ENCODE results near the gene ENHO.

ENHO gene

DNA sequence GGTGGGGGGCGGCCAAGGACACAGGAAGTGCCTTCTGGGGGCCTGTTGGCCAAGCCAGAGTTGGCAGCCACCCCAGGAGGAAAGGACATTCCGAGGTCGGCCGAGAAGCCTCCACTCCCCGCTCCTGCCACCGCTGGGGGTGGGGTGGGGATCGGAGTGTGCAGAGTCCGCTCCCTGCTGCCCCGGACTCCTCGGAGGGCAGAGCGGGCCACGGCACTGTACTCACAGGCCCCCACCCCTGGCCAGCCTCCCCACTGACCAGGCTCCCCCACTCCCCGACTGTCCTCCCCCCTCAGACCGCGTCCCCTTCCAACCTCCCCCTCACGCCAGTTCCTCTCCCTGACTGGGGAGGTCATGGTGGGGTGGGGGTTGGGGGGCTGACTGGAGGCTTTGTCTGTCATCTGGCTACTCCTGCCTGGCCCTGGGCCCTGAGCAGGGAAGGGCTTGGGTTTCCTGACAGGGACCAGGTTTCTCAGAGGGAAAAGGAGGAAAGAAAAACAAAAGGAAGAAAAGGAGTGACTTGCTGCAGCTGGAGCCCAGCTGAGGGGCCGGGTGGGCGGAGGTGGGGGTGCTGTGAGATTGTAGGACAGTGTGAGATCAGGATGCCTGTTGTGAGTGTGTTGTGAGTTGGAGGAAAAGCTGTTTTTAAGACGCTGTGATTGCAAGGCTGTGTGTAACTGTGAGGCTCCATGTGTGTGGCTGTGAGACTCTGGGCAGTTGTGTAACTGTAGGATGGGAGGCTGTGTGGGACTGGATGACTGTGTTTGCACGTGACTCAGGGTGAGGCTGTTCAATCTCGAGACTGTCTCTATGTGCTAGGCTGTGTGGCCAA, 37.0 kb upstream of the ENHO start:
- Mint-ChIP-seq H3K27me3 (peaks cover 66% of the 10 kb centered on the region), H3K27ac (no peak overlapping the region), H3K4me1 (no peaks in the 10 kb centered on the region), H3K4me3 (no peak overlapping the region), H3K36me3 (no peaks in the 10 kb centered on the region), H3K9me3 (no peaks in the 10 kb centered on the region)
- no peak for DNase-seq
- CTCF ChIA-PET = interaction anchor here (1.3 kb wide), 1 partner anchor 45 kb away, joined by 3 read pairs; no protein-coding TSS in a partner anchor

DNA sequence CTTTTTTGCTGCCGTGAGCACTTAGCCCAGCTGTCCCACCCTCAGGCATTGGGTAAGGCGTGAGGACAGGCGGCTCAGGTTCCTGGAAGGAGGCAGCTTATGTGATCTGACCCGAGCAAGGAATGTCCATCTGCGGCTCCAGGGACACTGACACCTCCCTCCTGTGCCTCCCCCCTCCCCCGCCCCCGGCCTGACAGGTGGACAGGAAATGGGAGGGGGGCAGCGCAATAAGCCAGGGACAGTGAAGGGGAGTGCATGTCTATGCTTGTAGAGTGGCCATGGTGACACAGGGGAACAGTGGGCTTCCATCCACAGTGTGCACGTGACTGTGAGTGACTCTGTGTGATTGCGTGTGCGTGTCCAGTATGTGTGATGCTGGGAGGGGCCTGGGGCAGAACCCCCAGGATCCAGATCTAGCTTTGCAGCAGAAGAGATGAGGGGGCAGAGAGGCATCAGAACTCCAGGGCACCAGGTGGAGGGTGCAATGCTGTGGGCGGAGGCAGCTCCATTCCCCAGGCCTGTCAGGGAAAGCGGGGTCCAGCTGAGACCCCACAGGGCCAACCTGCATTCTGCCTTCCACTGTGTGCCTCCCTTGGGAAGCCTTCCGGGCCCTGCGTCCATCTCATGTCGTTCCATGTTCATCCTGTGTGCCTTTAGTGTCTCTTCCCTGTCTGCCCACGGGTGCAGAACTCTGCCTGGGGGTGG, 36.3 kb upstream of the ENHO start:
- Mint-ChIP-seq H3K9me3 (no peaks in the 10 kb centered on the region), H3K27me3 (peaks cover 58% of the 10 kb centered on the region), H3K4me3 (no peak overlapping the region), H3K36me3 (no peaks in the 10 kb centered on the region), H3K27ac (no peak overlapping the region), H3K4me1 (no peaks in the 10 kb centered on the region)
- CTCF ChIA-PET = interaction anchor here (1.3 kb wide), 1 partner anchor 12 kb away, joined by 3 read pairs; no protein-coding TSS in a partner anchor
- DNase-seq = no peak

DNA sequence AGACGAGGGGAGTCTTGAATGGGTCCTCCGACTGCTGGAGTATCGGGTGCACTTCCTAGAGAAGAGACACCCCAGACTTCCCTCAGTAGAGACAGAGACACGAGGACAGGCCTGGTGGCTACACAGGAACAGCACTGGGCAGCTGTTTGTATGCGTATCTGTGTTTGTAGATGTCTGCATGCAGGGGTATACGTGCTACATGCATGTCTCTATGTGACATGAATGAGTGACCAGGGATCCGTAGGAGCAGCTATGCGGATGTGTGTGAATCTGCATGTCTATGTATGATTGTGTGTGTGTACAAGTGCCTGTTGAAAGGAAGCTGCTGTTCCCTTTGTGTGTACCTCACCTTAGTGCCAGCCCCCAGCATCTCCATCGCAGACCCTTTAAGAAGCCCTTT, 35.6 kb upstream of the ENHO start:
- Mint-ChIP-seq H3K27ac (no peak overlapping the region), H3K4me1 (no peaks in the 10 kb centered on the region), H3K4me3 (no peak overlapping the region), H3K36me3 (no peaks in the 10 kb centered on the region), H3K9me3 (no peaks in the 10 kb centered on the region), H3K27me3 (peaks cover 51% of the 10 kb centered on the region)
- DNase-seq = no peak
- CTCF ChIA-PET = interaction anchor here (1.3 kb wide), 1 partner anchor 11 kb away, joined by 3 read pairs; no protein-coding TSS in a partner anchor

DNA sequence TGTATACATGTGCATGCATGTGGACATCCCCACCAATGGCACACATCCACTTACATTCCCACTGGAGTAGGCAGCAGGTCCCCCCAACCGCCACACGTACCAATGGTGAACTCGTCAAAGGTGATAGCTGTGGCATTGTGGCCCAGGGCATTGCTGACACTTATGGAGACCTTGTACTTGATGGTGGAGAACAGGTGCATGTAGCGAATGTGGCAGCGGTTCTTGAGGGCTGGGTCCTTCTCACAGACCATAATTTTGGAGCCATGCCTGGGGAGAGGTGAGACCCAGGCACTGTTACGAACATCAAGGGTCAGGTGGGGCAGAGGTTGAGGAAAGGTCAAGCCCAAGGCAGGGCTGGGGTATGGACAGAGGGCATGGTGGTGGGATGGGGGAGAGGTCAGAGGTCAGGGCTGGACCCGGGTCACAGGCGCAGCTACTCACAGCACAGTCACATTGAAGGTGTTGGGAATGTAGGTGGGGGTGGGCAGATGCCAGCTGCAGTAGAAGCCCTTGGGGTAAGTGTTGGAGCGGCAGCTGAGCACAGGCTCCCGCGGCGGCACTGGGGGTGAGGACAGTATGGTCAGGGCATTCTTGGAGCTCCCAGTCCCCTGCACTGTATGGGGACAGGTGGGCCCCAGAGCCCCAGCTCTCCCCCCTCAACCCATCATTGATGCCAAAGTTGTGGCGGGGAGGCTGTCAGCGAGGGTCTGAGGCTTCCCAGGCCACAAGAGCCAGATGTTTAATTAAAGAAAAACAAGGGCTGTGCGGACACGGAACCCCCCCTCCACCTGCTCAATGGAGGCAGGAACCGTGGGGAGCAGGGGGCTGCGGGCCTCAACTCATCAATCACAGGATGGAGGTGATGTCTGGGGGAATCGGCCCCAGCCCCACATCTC, 34.9 kb upstream of the ENHO start:
- no peak for DNase-seq
- Mint-ChIP-seq H3K27me3 (peaks cover 45% of the 10 kb centered on the region), H3K4me3 (no peak overlapping the region), H3K4me1 (no peaks in the 10 kb centered on the region), H3K9me3 (no peaks in the 10 kb centered on the region), H3K27ac (no peak overlapping the region), H3K36me3 (no peaks in the 10 kb centered on the region)
- CTCF ChIA-PET = interaction anchor here (1.3 kb wide), 1 partner anchor 10 kb away, joined by 3 read pairs; no protein-coding TSS in a partner anchor

DNA sequence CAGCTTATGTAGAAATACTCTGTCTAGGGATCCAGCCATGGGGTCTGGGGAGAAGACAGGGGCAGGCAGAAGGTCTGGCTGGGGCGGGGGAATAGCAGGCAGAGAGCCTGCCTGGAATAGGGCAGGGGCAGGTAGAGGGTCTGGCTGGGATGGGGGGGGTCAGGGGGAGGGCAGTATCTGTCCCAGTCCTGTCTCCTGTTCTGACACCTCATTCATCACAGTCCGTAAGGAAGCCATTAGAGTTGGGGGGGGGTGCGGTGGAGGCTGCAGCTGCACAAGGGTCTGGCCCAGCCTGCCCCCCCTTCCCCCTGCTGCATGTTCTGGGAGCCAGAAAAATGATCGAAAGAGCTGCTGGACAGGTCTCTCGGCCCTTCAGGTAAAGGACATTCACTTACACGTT, 34.2 kb upstream of the ENHO start:
- Mint-ChIP-seq H3K27me3 (peaks cover 41% of the 10 kb centered on the region), H3K9me3 (no peaks in the 10 kb centered on the region), H3K27ac (no peak overlapping the region), H3K36me3 (no peaks in the 10 kb centered on the region), H3K4me3 (no peak overlapping the region), H3K4me1 (no peaks in the 10 kb centered on the region)
- CTCF ChIA-PET = no interaction called here
- no peak for DNase-seq

DNA sequence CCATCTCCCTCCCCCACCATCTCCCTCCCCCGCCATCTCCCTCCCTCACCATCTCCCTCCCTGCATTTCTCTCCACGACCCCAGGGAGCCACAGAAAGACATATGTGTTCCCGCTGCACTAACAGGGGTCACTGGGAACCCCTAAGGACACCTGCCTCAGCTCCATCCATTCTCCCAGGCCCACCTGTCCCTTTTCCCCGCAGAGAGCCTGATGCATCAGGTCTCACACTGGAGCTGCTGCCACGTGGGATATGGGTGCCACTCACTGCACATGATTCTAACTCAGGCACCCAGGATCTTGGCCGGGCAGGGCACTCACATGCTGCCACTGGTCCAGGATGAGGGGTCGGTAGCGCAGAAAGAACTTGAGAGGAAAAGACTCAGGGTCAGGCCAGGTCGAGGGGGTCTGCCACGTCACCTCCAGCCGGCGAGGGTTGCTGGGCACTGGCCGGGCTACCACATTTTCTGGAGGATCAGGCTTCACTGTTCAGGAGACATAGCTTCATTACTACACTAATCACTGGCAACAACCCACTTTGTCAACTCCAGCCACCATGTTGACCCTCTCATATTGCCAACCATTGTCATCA, 33.2 kb upstream of the ENHO start:
- Mint-ChIP-seq H3K27me3 (peaks cover 36% of the 10 kb centered on the region), H3K9me3 (no peaks in the 10 kb centered on the region), H3K4me3 (no peak overlapping the region), H3K27ac (no peak overlapping the region), H3K36me3 (no peaks in the 10 kb centered on the region), H3K4me1 (no peaks in the 10 kb centered on the region)
- CTCF ChIA-PET = interaction anchor here (0.9 kb wide), 1 partner anchor 35 kb away, joined by 3 read pairs; no protein-coding TSS in a partner anchor
- no peak for DNase-seq

DNA sequence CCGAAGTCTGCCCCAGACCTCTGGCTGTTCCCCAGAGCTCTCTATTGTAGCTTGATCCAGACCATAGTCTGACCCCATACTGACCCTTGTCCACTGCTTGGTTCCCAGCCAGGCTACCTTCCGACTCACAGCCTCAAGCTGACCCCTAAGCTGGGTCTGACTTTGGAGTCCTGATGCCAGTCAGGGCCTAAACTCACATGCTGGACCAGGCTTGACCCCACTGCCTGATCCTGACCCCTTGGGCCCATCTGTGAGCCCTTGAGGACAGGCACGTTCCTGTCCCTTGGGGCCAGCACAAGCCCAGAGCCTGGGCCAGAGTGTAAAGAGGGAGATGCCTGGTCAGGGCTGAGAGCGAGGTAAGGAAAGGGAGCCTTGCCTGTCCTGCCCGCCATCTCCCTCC, 32.7 kb upstream of the ENHO start:
- Mint-ChIP-seq H3K4me3 (no peak overlapping the region), H3K9me3 (no peaks in the 10 kb centered on the region), H3K36me3 (no peaks in the 10 kb centered on the region), H3K4me1 (no peaks in the 10 kb centered on the region), H3K27me3 (peaks cover 32% of the 10 kb centered on the region), H3K27ac (no peak overlapping the region)
- DNase-seq = no peak
- CTCF ChIA-PET = interaction anchor here (0.9 kb wide), 1 partner anchor 36 kb away, joined by 3 read pairs; no protein-coding TSS in a partner anchor

DNA sequence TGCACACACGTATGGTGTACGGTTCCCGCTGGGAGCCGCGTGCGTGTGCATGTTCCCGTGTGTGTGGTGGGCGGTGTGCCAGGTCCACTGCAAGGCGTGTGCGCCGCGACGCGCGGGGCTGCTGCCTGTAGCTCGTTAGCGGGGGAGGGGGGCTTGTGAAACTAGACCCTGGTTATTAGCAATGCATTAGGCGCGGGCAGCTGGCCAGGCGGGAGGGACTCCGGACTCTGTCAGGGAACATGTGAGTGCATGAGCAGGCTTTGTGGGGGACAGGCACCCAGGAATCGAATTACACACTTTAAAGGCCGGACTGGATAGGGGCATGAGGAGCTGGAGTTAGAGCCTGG, 32.2 kb upstream of the ENHO start:
- CTCF ChIA-PET = no interaction called here
- no peaks in the 10 kb centered on the region for H3K36me3 Mint-ChIP-seq
- H3K27me3 Mint-ChIP-seq = peaks cover 27% of the 10 kb centered on the region
- no peaks in the 10 kb centered on the region for H3K4me1 Mint-ChIP-seq
- no peaks in the 10 kb centered on the region for H3K9me3 Mint-ChIP-seq
- no peak overlapping the region for H3K4me3 Mint-ChIP-seq
- DNase-seq = no peak
- H3K27ac Mint-ChIP-seq = no peak overlapping the region

DNA sequence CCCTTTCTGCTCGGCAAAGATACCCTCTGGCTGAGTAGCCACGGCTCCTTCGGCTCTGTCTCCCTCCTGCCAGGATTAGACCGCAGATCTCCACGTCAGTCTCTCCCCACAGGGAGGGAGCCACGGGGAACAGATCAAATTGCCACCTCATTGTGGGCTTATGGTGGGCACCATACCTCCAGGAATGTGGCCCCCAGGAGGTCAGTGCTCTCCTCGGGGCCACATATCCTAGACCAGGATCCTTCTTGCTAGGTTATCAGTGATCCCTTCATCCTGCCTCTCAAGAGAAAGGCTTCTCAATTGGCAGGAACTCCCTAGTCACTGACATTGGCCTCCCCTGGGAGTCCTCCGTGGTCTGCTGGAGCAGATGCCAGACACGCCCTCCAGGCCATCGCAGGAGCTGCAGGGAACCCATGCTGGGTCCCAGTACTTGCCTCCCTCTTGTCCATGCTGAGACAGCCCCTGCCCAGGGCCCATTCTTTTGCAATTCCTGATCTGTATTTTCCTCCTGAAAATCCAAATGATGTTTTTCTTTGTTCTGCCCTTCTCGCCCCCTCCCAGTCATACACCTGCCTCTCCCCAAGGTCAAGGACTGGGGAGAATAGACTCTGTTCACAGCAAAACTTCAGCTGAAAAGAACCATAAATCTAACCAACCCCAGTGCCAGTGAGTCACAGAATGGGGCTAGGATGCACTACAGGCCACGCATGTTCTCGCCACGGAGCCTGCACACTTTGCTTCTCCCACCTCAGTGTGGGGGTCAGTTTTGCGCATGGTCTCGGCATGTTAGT, 31.6 kb upstream of the ENHO start:
- H3K36me3 Mint-ChIP-seq = no peaks in the 10 kb centered on the region
- H3K27ac Mint-ChIP-seq = no peak overlapping the region
- no peaks in the 10 kb centered on the region for H3K9me3 Mint-ChIP-seq
- DNase-seq = no peak
- no peaks in the 10 kb centered on the region for H3K4me1 Mint-ChIP-seq
- H3K4me3 Mint-ChIP-seq = no peak overlapping the region
- peaks cover 22% of the 10 kb centered on the region for H3K27me3 Mint-ChIP-seq
- CTCF ChIA-PET = no interaction called here

DNA sequence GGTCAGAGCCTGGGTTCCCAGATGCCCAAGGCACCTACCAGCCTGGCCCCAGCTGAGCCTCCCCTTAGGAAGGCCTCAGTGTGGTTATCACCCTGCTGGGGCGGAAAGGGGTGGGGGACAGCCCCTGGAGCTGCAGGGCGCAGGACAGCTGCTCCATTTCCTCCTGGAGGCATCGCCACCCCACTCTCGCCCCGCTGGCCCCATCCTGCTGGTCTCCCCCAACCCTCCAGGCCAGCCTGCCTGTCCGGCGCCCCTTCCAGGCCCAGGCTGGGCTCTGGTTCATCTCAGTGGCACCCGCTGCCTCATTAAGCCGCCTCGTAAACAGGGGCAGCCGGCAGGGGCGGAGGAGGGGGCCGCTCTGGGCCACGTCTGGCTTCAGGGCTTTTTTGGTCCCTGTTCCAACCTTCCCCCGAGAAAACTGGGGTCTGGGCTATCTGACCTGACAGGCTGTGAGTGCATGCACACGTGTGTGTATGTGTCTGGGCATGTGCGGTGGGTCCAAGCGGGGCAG, 30.8 kb upstream of the ENHO start:
- Mint-ChIP-seq H3K36me3 (no peaks in the 10 kb centered on the region), H3K9me3 (no peaks in the 10 kb centered on the region), H3K27me3 (peaks cover 13% of the 10 kb centered on the region), H3K27ac (no peak overlapping the region), H3K4me3 (no peak overlapping the region), H3K4me1 (no peaks in the 10 kb centered on the region)
- CTCF ChIA-PET = no interaction called here
- no peak for DNase-seq

DNA sequence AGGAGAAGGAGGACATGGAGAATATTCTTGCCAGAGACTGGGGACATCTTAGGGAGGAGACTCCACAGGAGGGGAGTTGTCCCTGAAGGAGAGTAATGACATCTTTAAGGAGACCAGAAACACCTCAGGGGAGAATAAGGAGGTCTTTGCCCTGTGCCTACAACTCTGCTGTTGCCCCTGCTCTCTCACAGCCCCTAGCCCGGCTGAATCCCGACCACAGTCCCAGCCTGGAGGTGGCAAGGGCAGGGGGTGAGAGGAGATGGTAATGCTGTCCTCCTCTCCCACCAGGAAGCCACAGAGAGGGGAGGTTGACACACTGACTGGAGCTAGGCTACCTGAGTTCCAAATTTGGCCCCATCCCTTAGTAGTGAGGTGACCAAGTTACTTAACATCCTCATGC, 30.2 kb upstream of the ENHO start:
- CTCF ChIA-PET = no interaction called here
- no peak overlapping the region for H3K4me3 Mint-ChIP-seq
- no peak overlapping the region for H3K27ac Mint-ChIP-seq
- no peaks in the 10 kb centered on the region for H3K36me3 Mint-ChIP-seq
- H3K9me3 Mint-ChIP-seq = no peaks in the 10 kb centered on the region
- no peak for DNase-seq
- H3K4me1 Mint-ChIP-seq = no peaks in the 10 kb centered on the region
- H3K27me3 Mint-ChIP-seq = peaks cover 13% of the 10 kb centered on the region

DNA sequence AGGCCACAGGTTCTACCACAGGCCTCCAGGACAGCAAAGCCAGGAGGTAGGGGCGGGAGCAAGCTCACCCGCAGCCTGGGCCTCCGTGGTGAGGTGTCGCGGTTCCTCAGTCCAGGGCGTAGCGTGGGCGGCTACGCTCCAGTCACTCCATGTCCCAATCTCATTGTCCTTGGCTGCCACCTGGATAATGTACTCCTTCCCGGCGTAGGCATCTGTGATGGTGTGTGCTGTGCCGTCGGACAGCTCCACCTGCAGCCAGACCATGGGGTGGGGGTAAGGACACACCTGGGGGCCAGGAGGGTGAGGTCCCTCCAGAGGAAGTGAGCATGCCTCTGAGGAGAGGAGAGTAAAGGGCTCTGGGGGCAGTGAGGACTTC, 29.8 kb upstream of the ENHO start:
- Mint-ChIP-seq H3K36me3 (no peaks in the 10 kb centered on the region), H3K27me3 (peaks cover 13% of the 10 kb centered on the region), H3K27ac (no peak overlapping the region), H3K4me3 (no peak overlapping the region), H3K4me1 (no peaks in the 10 kb centered on the region), H3K9me3 (no peaks in the 10 kb centered on the region)
- no peak for DNase-seq
- CTCF ChIA-PET = no interaction called here

Data from activated naive CD4-positive, alpha-beta T cell treated with anti-CD3 and anti-CD28 coated beads, Interleukin-2, amount 10 ng/mL, durations not matched to agents 7 days and 5 days (primary cell).